Type B pancreatic cell (in vitro differentiated cells): ENCODE results near the gene KRTAP27-1. TPM values are rescaled to one million over a fixed set of nuclear protein-coding genes. Genes with fewer than 3 reads are reported as not detected.

Experiments
- DNase-seq: peaks from one replicate; pipeline ENCODE4 v3.0.0; 2021; ENCODE audit warnings: mixed read lengths; ENCODE audit not compliant: unreplicated experiment; ENCODE audit errors: extremely low spot score
- H3K27ac Mint-ChIP-seq: 2 replicates; pipeline ENCODE4 v1.8.0; 2021; ENCODE audit warnings: mild to moderate bottlenecking, mixed read lengths
- H3K27me3 Mint-ChIP-seq: 2 replicates; pipeline ENCODE4 v1.8.0; 2021; ENCODE audit warnings: mixed read lengths
- H3K36me3 Mint-ChIP-seq: 2 replicates; pipeline ENCODE4 v1.8.0; 2021; ENCODE audit warnings: mixed read lengths
- H3K4me1 Mint-ChIP-seq: one replicate; pipeline ENCODE4 v1.8.0; 2021; ENCODE audit warnings: mixed read lengths; ENCODE audit not compliant: unreplicated experiment
- H3K4me3 Mint-ChIP-seq: 2 replicates; pipeline ENCODE4 v1.8.0; 2021; ENCODE audit warnings: mild to moderate bottlenecking, mixed read lengths
- H3K9me3 Mint-ChIP-seq: 2 replicates; pipeline ENCODE4 v1.8.0; 2021; ENCODE audit warnings: mixed read lengths
- CTCF ChIP-seq: fragments of 200-600 bp; sonication (generic); conservative IDR thresholded peaks from 2 replicates; pipeline ENCODE4 v1.5.0; 2021; ENCODE audit warnings: antibody characterized with exemption, mild to moderate bottlenecking
- long read RNA-seq: library from polyadenylated mRNA; unstranded; transcript quantifications from one replicate; pipeline ENCODE4 v2.0.0, GENCODE V29; 2020
- total RNA-seq: library from RNA; stranded (reverse); gene quantifications from 2 replicates; pipeline ENCODE4 v1.2.1, GENCODE V29; 2021; ENCODE audit warnings: low replicate concordance

Gene KRTAP27-1, protein sequence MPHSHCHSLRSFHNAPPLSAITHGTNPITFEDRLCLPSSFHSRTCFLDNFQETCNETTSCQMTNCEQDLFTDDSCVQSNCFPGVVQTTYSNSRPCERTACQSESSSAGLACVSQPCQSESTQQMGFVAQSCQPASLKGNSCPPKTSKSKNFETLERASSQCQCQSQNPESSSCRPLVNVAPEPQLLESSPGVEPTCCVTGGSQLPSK
- not detected in 2 replicates for total RNA-seq
- long read RNA-seq: 0 reads

DNA sequence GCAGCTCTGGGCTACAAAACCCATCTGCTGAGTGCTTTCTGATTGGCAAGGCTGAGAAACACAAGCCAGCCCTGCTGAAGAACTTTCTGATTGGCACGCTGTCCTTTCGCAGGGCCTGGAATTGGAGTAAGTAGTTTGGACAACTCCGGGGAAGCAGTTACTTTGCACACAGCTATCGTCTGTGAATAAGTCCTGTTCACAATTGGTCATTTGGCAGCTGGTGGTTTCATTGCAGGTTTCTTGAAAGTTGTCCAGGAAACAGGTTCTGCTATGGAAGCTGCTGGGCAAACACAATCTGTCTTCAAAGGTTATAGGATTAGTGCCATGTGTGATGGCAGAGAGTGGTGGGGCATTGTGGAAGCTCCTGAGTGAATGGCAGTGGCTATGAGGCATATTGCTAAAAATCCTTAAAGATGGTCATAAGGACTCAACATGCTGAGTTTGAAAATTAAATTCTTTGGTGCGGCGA lies at the start of gene KRTAP27-1:
Gene KRTAP27-1, minus strand, starts transcription at position 419 of the 469 bp plus-strand sequence. Its CDS starts 26 bp downstream, at position 393.
- no peaks in the 10 kb centered on the region for H3K27me3 Mint-ChIP-seq
- TF ChIP-seq CTCF: no peak
- no peak for DNase-seq
- no peak within 1 kb of the TSS for H3K27ac Mint-ChIP-seq
- H3K9me3 Mint-ChIP-seq: no peaks in the 10 kb centered on the region
- H3K4me1 Mint-ChIP-seq: peaks cover 4% of the 10 kb centered on the region
- no peaks in the 10 kb centered on the region for H3K36me3 Mint-ChIP-seq
- H3K4me3 Mint-ChIP-seq: no peak within 1 kb of the TSS

DNA sequence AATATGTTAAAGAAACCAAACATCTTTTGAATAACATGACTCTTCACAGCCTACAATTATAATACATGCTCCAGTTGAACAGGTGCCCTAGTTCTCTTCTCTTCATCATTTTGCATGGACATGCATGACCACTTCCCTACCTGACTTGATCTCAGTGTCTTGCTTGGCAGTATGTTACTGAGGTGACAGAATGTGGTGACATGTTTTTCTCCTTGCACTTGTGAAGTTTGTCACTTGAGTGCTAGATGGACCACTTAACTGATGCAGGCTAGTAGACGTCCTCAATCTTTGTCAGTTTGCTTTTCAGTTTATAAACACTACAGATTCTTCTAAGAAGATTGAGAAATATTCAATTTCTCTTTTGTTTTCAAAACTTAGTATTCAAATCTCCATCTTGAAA lies 44.7 kb upstream of the KRTAP27-1 start:
- no peak for TF ChIP-seq CTCF
- no peaks in the 10 kb centered on the region for H3K4me1 Mint-ChIP-seq
- DNase-seq: no peak
- H3K27me3 Mint-ChIP-seq: peaks cover 11% of the 10 kb centered on the region
- no peaks in the 10 kb centered on the region for H3K36me3 Mint-ChIP-seq
- H3K4me3 Mint-ChIP-seq: no peak overlapping the region
- H3K27ac Mint-ChIP-seq: no peak overlapping the region
- H3K9me3 Mint-ChIP-seq: no peaks in the 10 kb centered on the region

DNA sequence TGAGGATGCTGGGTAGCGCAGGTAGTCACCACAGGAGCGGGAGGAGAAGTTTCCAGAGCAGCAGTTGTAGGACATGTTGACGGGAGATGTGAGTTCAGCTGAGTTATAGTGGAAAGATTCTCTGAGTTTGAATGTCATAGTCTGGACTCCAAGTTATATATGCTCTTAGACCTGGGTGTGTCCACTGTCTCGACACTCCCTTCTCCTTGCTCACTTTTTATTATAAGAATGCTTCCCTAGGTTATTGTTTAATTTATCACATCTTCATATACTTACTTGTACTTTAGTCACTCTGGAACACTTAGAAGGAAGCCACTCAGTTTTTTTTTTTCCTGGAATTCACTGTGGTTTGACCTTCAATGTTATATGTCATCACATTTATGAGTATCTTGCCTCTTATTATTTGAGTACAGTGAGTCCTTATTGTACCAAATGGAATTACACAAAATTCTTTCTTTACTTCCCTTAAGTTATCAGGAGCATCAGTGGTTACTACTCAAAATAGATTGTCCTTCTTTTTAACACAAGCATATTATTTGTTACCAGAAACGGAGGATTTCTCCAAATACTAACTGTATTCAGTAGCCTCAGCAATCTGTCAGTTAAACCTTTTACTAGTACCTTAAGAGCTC lies 34.8 kb upstream of the KRTAP27-1 start, which contains the start of gene KRTAP13-2:
Gene KRTAP13-2, minus strand, starts transcription at position 133 of the 632 bp plus-strand sequence. Its CDS starts 58 bp downstream, at position 75.
- Mint-ChIP-seq H3K4me1 (no peaks in the 10 kb centered on the region), H3K27me3 (no peaks in the 10 kb centered on the region), H3K9me3 (no peaks in the 10 kb centered on the region), H3K36me3 (no peaks in the 10 kb centered on the region), H3K27ac (no peak within 1 kb of the TSS), H3K4me3 (no peak within 1 kb of the TSS)
- no peak for DNase-seq
- TF ChIP-seq CTCF: no peak

DNA sequence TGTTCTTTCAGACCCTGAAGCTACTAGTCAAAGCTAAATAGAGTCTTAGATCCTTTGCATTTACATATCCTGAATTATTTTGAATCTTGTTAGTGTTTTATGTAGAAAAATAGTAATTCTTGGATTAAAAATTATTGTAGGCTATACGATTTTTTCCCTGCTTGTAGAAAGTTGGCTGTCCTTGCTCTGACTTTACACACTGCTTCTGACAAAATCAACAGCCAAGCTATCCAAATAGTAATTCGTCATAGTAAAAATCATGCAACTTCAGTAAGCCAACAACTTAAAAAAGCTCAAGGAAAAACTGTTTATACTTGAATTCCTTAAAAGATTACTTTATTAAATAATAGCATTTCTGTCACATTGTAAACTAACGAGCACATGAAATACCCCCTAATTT lies 18.4 kb upstream of the KRTAP27-1 start:
- H3K4me3 Mint-ChIP-seq: no peak overlapping the region
- H3K4me1 Mint-ChIP-seq: no peaks in the 10 kb centered on the region
- no peak overlapping the region for H3K27ac Mint-ChIP-seq
- peaks cover 8% of the 10 kb centered on the region for H3K27me3 Mint-ChIP-seq
- DNase-seq: no peak
- H3K36me3 Mint-ChIP-seq: no peaks in the 10 kb centered on the region
- no peaks in the 10 kb centered on the region for H3K9me3 Mint-ChIP-seq
- TF ChIP-seq CTCF: no peak

DNA sequence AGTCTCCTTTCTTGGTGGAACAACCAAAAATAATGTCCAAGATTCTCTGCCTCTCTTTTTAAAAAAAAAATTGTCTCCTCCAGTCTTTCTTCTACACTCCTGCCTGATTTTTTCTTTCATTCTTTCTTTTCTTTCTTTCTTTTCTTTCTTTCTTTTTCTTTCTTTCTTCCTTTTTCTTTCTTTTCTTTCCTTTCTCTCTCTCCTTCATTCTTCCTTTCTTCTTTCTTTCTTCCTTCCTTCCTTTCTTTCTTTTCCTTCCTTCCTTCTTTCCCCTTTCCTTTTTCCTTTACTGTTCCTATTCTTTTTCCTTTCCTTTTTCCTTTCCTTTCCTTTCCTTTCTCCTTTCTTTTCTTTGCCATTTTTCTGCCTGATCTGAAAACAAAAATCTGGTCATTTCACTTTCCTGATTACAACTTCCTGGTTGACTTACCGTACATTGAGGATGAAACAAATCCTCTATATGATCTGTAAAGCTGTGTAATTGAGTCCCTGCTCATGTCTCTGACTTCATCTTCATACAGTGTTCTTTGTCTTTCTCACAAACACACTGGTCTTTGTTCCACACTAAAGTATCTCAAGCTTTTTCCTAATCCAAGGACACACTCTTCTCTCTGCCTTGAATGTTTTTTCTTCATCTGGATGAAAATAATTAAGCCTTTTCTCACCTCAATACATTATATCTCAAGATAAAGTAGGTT lies 17.0 kb upstream of the KRTAP27-1 start:
- H3K9me3 Mint-ChIP-seq: peaks cover 3% of the 10 kb centered on the region
- no peak overlapping the region for H3K4me3 Mint-ChIP-seq
- peaks cover 1% of the 10 kb centered on the region for H3K4me1 Mint-ChIP-seq
- TF ChIP-seq CTCF: no peak
- no peaks in the 10 kb centered on the region for H3K36me3 Mint-ChIP-seq
- no peak overlapping the region for H3K27ac Mint-ChIP-seq
- peaks cover 8% of the 10 kb centered on the region for H3K27me3 Mint-ChIP-seq
- DNase-seq: no peak
